Natural killer cell (primary cell): Measurements from ENCODE around the gene SMIM27. TPM values are rescaled to one million over a fixed set of nuclear protein-coding genes. Genes with fewer than 3 reads are reported as not detected.

ENCODE experiments used
- ATAC-seq, 3 donors: fragments of 150-1000 bp in 2 of 3; fragments of 200-7000 bp in 1 of 3; cut with Tn5 transposase; 1 replicate in 1 of 3; 2 replicates in 2 of 3; pipeline ENCODE4 v1.10.0; 2021; ENCODE audit warnings: mild to moderate bottlenecking in 2 of 3, moderate library complexity in 2 of 3
- DNase-seq, 2 donors: peaks; one replicate each; pipeline versions ENCODE4 v3.0.0 to v3.0.0-alpha.2; 2013 to 2021; ENCODE audit warnings: mixed read lengths in 1 of 2
- H3K27ac ChIP-seq: one replicate; pipeline ENCODE4 v1.5.1; 2013; ENCODE audit warnings: mild to moderate bottlenecking, low read length
- H3K27me3 ChIP-seq: one replicate; pipeline ENCODE4 v1.6.1; 2013; ENCODE audit warnings: low read length; ENCODE audit not compliant: control insufficient read depth, insufficient read depth
- H3K36me3 ChIP-seq: one replicate; pipeline ENCODE4 v1.6.1; 2013; ENCODE audit warnings: low read length; ENCODE audit not compliant: control insufficient read depth, insufficient read depth
- H3K4me1 ChIP-seq: one replicate; pipeline ENCODE4 v1.6.1; 2013; ENCODE audit warnings: low read length; ENCODE audit not compliant: control insufficient read depth, insufficient read depth
- H3K4me3 ChIP-seq: one replicate; pipeline ENCODE4 v1.5.1; 2013; ENCODE audit warnings: low read length
- H3K9me3 ChIP-seq: one replicate; pipeline ENCODE4 v1.6.1; 2013; ENCODE audit warnings: low read length; ENCODE audit not compliant: control insufficient read depth, insufficient read depth
- H3K27ac Mint-ChIP-seq, 2 donors: one replicate each; pipeline ENCODE4 v1.8.0; 2022; ENCODE audit warnings: mild to moderate bottlenecking in 2 of 2, mixed read lengths in 2 of 2, moderate library complexity in 1 of 2
- H3K27me3 Mint-ChIP-seq, 2 donors: one replicate each; pipeline ENCODE4 v1.8.0; 2022; ENCODE audit warnings: low read depth in 2 of 2, mixed read lengths in 2 of 2
- H3K36me3 Mint-ChIP-seq: one replicate; pipeline ENCODE4 v1.8.0; 2022; ENCODE audit warnings: mixed read lengths
- H3K4me1 Mint-ChIP-seq, 2 donors: one replicate each; pipeline ENCODE4 v1.8.0; 2022; ENCODE audit warnings: mixed read lengths in 2 of 2
- H3K4me3 Mint-ChIP-seq: one replicate; pipeline ENCODE4 v1.8.0; 2022; ENCODE audit warnings: mild to moderate bottlenecking, moderate library complexity, mixed read lengths
- H3K9me3 Mint-ChIP-seq, 2 donors: one replicate each; pipeline ENCODE4 v1.8.0; 2022; ENCODE audit warnings: mixed read lengths in 2 of 2
- CTCF ChIP-seq: fragments of 200-600 bp; IDR thresholded peaks from one replicate; pipeline ENCODE4 v1.8.0; 2022; ENCODE audit warnings: antibody characterized with exemption
- WGBS: methylation state at CpG from one replicate; pipeline ENCODE4 v1.1.7; 2013; ENCODE audit warnings: missing lambda C conversion rate; ENCODE audit not compliant: insufficient coverage; 5-methylcytosine and 5-hydroxymethylcytosine counted together
- intact Hi-C: fragments of 100-400 bp; cut with micrococcal nuclease; formaldehyde crosslinking; loops from one replicate; pipeline ENCODE4 v1.14.2; 2022
- total RNA-seq, 4 donors: library from RNA; stranded (reverse); fragments of 120-200 nt in 1 of 4; gene quantifications; one replicate each; pipeline versions ENCODE4 v1.2.3 to v1.2.4, GENCODE V29; 2013 to 2022

SMIM27 gene
- total RNA-seq, 3 donors from 2014 or later (not counting 1 experiment from before 2014, with no cell fraction given): 17.7 to 22.8 (median 18.0) TPM

GRCh38 chr9:32551276-32552051, 663 bp upstream of the SMIM27 start:
- no peaks in the 10 kb centered on the region for H3K36me3 ChIP-seq
- Mint-ChIP-seq H3K4me3 (peak overlapping the region; percentile 98), H3K27me3 (no peaks in the 10 kb centered on the region), H3K27ac (peak overlapping the region; percentile 97 to 99), H3K4me1 (peaks cover 38 to 46% of the 10 kb centered on the region in 2 donors), H3K9me3 (no peaks in the 10 kb centered on the region), H3K36me3 (no peaks in the 10 kb centered on the region)
- peak; percentile 37 to 72 for DNase-seq
- H3K4me3 ChIP-seq: peak overlapping the region; percentile 92
- no peak for TF ChIP-seq CTCF
- peak; percentile 4 to 14 (median 10) for ATAC-seq
- under 1% methylated on average over 36 of the region's 36 CpGs for WGBS
- peak overlapping the region; percentile 95 for H3K27ac ChIP-seq
- intact Hi-C loops: loop anchor here (1.0 to 10.0 kb wide), 2 partner anchors 21 to 743 kb away; partner anchors contain the start of gene NFX1
- H3K9me3 ChIP-seq: no peaks in the 10 kb centered on the region
- no peaks in the 10 kb centered on the region for H3K27me3 ChIP-seq
- H3K4me1 ChIP-seq: peaks cover 24% of the 10 kb centered on the region

GRCh38 chr9:32554107-32554506, 2.0 kb downstream of the SMIM27 start:
- no peak overlapping the region for H3K27ac ChIP-seq

GRCh38 chr9:32554591-32554990, 2.5 kb downstream of the SMIM27 start:
- peaks cover 38 to 44% of the 10 kb centered on the region in 2 donors for H3K4me1 Mint-ChIP-seq

More at GRCh38 chr9:32554107-32554506, 2.0 kb downstream of the SMIM27 start:
- peak overlapping the region; percentile 28 to 97 for H3K27ac Mint-ChIP-seq
- H3K36me3 Mint-ChIP-seq: no peaks in the 10 kb centered on the region
- Histone ChIP-seq H3K36me3 (no peaks in the 10 kb centered on the region), H3K9me3 (no peaks in the 10 kb centered on the region), H3K27me3 (no peaks in the 10 kb centered on the region), H3K4me1 (peaks cover 24% of the 10 kb centered on the region), H3K4me3 (no peak overlapping the region)
- no peak for TF ChIP-seq CTCF
- WGBS: 51% methylated on average over 2 of the region's 2 CpGs
- peaks cover 35 to 41% of the 10 kb centered on the region in 2 donors for H3K4me1 Mint-ChIP-seq
- H3K27me3 Mint-ChIP-seq: no peaks in the 10 kb centered on the region
- H3K9me3 Mint-ChIP-seq: no peaks in the 10 kb centered on the region
- DNase-seq (no peak), ATAC-seq (no peak)
- H3K4me3 Mint-ChIP-seq: no peak overlapping the region
- intact Hi-C loops: loop anchor here (10.0 kb wide), 1 partner anchor 741 kb away; the partner anchor contains the start of gene NFX1

More at GRCh38 chr9:32554591-32554990, 2.5 kb downstream of the SMIM27 start:
- no peak for DNase-seq
- Histone ChIP-seq H3K4me1 (peaks cover 24% of the 10 kb centered on the region), H3K27ac (no peak overlapping the region), H3K9me3 (no peaks in the 10 kb centered on the region), H3K27me3 (no peaks in the 10 kb centered on the region), H3K36me3 (no peaks in the 10 kb centered on the region), H3K4me3 (no peak overlapping the region)
- intact Hi-C loops: loop anchor here (10.0 kb wide), 1 partner anchor 740 kb away; the partner anchor contains the start of gene NFX1
- H3K36me3 Mint-ChIP-seq: no peaks in the 10 kb centered on the region
- H3K9me3 Mint-ChIP-seq: no peaks in the 10 kb centered on the region
- H3K27me3 Mint-ChIP-seq: no peaks in the 10 kb centered on the region
- no peak for ATAC-seq
- no peak for TF ChIP-seq CTCF
- no peak overlapping the region for H3K4me3 Mint-ChIP-seq
- H3K27ac Mint-ChIP-seq: peak overlapping the region; percentile 28 to 97
